Measurements from ENCODE around the gene TTC8. TPM values are rescaled to one million over a fixed set of nuclear protein-coding genes. Genes with fewer than 3 reads are reported as not detected.
"Not testable (repeated sequence)": the region's sequence is repeated elsewhere in the genome, so short reads cannot be mapped to it uniquely, and the experiment has no call there.

The TTC8 gene
- polyA plus RNA-seq, 3 donors from 2014 or later, result 1.6 to 2.8 TPM; not detected in 1

- H3K4me3 Mint-ChIP-seq; H3K27ac Mint-ChIP-seq; H3K27me3 Mint-ChIP-seq (ENCODE audit: low read depth in 3 of 3); H3K9me3 Mint-ChIP-seq; H3K36me3 Mint-ChIP-seq; H3K4me1 Mint-ChIP-seq; DNase-seq: not testable (repeated sequence)
Measured at GRCh38 chr14:88857861-88858260, 33.4 kb downstream of the TTC8 start.

DNA sequence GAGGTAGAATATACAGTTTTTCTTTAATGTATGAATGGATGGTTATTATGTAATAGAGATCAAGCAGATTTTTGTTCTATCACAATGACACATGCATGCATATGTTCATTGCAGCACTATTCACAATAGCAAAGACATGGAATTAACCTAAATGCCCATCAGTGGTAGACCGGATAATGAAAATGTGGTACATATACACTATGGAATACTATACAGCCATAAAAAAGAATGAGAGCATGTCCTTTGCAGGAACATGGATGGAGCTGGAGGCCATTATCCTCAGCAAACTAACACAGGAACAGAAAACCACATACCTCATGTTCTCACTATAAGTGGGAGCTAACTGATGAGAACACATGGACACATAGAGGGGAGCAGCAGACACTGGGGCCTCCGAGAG is 34.7 kb downstream of the TTC8 start:
- not testable (repeated sequence) for H3K27ac Mint-ChIP-seq; H3K4me3 Mint-ChIP-seq; H3K27me3 Mint-ChIP-seq (ENCODE audit: low read depth in 3 of 3); DNase-seq; H3K4me1 Mint-ChIP-seq; H3K9me3 Mint-ChIP-seq; H3K36me3 Mint-ChIP-seq

- no peak for DNase-seq
- Mint-ChIP-seq H3K36me3 (peaks cover 0 to 7% (median 5%) of the 10 kb centered on the region in 3 donors), H3K27ac (no peak overlapping the region), H3K4me1 (no peaks in the 10 kb centered on the region), H3K27me3 (ENCODE audit: low read depth in 3 of 3) (no peaks in the 10 kb centered on the region), H3K4me3 (no peak overlapping the region), H3K9me3 (no peaks in the 10 kb centered on the region)
Measured at GRCh38 chr14:88863167-88863566, 38.7 kb downstream of the TTC8 start.

DNA sequence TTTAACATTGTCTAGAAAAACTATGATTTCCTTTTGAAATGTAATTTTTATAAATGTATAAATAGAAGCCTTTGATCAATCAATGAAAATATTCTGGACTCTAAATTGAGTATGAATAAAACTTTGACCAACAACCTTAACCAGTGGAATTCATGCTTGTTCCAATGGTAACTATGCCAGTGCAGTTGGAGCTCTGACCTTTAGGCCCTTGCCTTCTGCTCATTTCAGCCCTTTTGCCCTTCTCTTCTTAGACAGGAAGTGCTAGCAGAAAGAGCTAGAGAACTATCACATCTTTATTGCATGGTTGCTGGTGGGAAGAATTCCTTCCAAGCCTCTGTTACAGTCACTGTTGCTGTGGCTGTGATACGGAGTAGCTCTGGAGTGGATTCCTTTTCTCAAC is 39.7 kb downstream of the TTC8 start:
- Mint-ChIP-seq H3K4me3 (no peak overlapping the region), H3K27ac (no peak overlapping the region), H3K27me3 (ENCODE audit: low read depth in 3 of 3) (peaks cover 0 to under 1% (median 0%) of the 10 kb centered on the region in 3 donors), H3K9me3 (no peaks in the 10 kb centered on the region), H3K4me1 (no peaks in the 10 kb centered on the region), H3K36me3 (peaks cover 0 to 5% (median 2%) of the 10 kb centered on the region in 3 donors)
- DNase-seq, result no peak

- no peaks in the 10 kb centered on the region for H3K9me3 Mint-ChIP-seq
- peaks cover 0 to 3% (median 0%) of the 10 kb centered on the region in 3 donors for H3K36me3 Mint-ChIP-seq
- H3K27ac Mint-ChIP-seq, result no peak overlapping the region
- H3K4me1 Mint-ChIP-seq, result no peaks in the 10 kb centered on the region
- no peak overlapping the region for H3K4me3 Mint-ChIP-seq
- no peak for DNase-seq
- peaks cover 0 to 2% (median 0%) of the 10 kb centered on the region in 3 donors for H3K27me3 Mint-ChIP-seq (ENCODE audit: low read depth in 3 of 3)
Measured at GRCh38 chr14:88866305-88866704, 41.9 kb downstream of the TTC8 start.

GRCh38 chr14:88868558-88869159 is 44.2 kb downstream of the TTC8 start:
- Mint-ChIP-seq H3K9me3 (peaks cover 0 to 2% (median 0%) of the 10 kb centered on the region in 6 donors), H3K4me1 (no peaks in the 10 kb centered on the region), H3K4me3 (no peak overlapping the region)

DNA sequence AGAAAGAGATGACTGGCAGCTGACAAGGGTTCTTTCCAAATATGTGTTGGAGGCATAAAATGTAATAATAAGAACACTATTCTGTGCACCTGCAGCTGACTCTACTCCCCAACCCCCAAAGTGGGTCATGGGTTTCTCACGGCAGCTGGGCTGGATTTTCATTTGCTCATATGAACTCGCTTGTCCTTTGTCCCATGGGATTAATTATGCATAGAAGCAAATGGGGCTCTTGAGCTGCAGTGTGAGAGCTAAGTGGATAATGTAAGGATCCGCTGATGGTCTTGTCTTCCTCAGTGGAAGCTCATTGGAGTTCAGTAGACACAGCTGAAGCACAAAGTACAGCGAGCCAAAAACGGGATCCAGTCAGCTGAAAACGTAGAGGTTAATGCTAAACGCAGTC is 46.3 kb downstream of the TTC8 start:
- DNase-seq, result no peak
- Mint-ChIP-seq H3K4me3 (no peak overlapping the region), H3K27me3 (ENCODE audit: low read depth in 3 of 3) (peaks cover 0 to 6% (median 1%) of the 10 kb centered on the region in 3 donors), H3K4me1 (no peaks in the 10 kb centered on the region), H3K9me3 (peaks cover 0 to 2% (median 0%) of the 10 kb centered on the region in 6 donors), H3K27ac (no peak overlapping the region), H3K36me3 (peaks cover 0 to 5% (median 0%) of the 10 kb centered on the region in 3 donors)

More at GRCh38 chr14:88868558-88869159, 44.2 kb downstream of the TTC8 start:
- peaks cover 0 to 4% (median 1%) of the 10 kb centered on the region in 3 donors for H3K27me3 Mint-ChIP-seq (ENCODE audit: low read depth in 3 of 3)
- no peak for DNase-seq
- no peak overlapping the region for H3K27ac Mint-ChIP-seq
- peaks cover 0 to 5% (median 0%) of the 10 kb centered on the region in 3 donors for H3K36me3 Mint-ChIP-seq

GRCh38 chr14:88871429-88871828 is 47.0 kb downstream of the TTC8 start:
- no peak for DNase-seq
- H3K4me3 Mint-ChIP-seq, result no peak overlapping the region
- H3K4me1 Mint-ChIP-seq, result no peaks in the 10 kb centered on the region
- peaks cover 0 to 6% (median 1%) of the 10 kb centered on the region in 3 donors for H3K27me3 Mint-ChIP-seq (ENCODE audit: low read depth in 3 of 3)
- peaks cover 0 to 5% (median 0%) of the 10 kb centered on the region in 3 donors for H3K36me3 Mint-ChIP-seq
- no peak overlapping the region for H3K27ac Mint-ChIP-seq
- H3K9me3 Mint-ChIP-seq, result peaks cover 0 to 2% (median 0%) of the 10 kb centered on the region in 6 donors

GRCh38 chr14:88872976-88873375 is 48.5 kb downstream of the TTC8 start:
- Mint-ChIP-seq H3K27ac (no peak overlapping the region), H3K4me3 (no peak overlapping the region), H3K9me3 (peaks cover 0 to 2% (median 0%) of the 10 kb centered on the region in 6 donors), H3K4me1 (no peaks in the 10 kb centered on the region), H3K27me3 (ENCODE audit: low read depth in 3 of 3) (peaks cover 0 to 6% (median 1%) of the 10 kb centered on the region in 3 donors), H3K36me3 (peaks cover 0 to 5% (median 0%) of the 10 kb centered on the region in 3 donors)
- no peak for DNase-seq

DNA sequence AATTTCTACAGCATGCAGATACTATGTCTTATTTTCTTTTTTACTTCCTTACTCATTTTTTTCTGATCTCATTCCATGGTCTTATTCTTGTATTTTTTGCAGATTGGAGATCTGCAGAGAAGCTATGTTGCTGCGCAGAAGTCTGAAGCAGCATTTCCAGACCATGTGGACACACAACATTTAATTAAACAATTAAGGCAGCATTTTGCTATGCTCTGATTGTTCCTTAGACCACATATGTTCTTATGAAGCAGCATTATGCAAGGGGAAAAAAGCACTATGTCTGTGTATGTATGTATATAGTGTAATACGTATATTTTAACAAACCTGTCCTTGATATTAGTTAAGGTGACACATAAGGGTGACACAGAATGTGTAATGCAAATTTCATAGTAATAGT is 52.7 kb downstream of the TTC8 start:
- H3K27ac Mint-ChIP-seq, result no peak overlapping the region
- peaks cover 3 to 14% (median 8%) of the 10 kb centered on the region in 6 donors for H3K9me3 Mint-ChIP-seq

DNA sequence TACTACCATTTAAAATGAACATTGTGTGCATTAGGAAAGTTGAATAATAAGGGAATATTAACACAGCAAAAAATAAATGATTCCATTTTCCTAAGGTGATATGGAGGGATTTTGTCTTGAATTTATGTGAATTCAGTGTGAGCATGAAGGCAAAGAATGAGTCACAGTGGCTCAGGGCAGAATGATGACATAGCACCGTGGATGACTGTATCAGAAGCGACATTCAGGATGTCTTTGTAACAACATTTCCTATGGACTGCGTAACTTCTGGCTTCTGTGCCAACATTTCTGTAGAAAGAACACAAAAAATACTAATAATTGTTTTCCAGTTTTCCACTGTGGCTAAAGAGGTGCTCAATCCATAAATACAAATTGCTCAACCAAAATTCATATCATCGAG is 54.6 kb downstream of the TTC8 start:
- Mint-ChIP-seq H3K27ac (no peak overlapping the region), H3K36me3 (peaks cover 14 to 24% (median 18%) of the 10 kb centered on the region in 3 donors)

More for the DNA sequence above, 52.7 kb downstream of the TTC8 start:
- no peak for DNase-seq
- no peaks in the 10 kb centered on the region for H3K4me1 Mint-ChIP-seq
- H3K27me3 Mint-ChIP-seq (ENCODE audit: low read depth in 3 of 3), result peaks cover 0 to 2% (median 1%) of the 10 kb centered on the region in 3 donors
- no peak overlapping the region for H3K4me3 Mint-ChIP-seq
- H3K36me3 Mint-ChIP-seq, result peaks cover 10 to 16% (median 15%) of the 10 kb centered on the region in 3 donors

DNA sequence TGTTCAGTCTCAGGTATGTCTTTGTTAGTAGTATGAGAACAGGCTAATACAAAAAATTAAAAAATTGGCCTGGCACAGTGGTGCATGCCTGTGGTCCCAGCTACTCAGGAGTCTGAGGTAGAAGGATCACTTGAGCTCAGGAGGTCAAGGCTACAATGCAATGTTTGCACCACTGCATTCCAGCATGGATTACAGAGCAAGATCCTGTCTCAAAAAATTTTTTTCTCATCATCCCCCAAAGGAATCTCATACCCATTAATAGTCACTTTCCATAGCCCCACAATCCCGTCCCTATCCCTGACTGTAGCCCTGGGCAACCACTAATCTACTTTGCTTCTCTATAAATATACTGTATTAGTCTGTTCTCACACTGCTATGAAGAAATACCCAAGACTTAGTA is 57.8 kb downstream of the TTC8 start:
- Mint-ChIP-seq H3K9me3 (peaks cover 8 to 24% (median 16%) of the 10 kb centered on the region in 6 donors), H3K36me3 (peaks cover 14 to 24% (median 18%) of the 10 kb centered on the region in 3 donors), H3K4me1 (no peaks in the 10 kb centered on the region), H3K27ac (no peak overlapping the region), H3K27me3 (ENCODE audit: low read depth in 3 of 3) (peaks cover 6 to 14% (median 6%) of the 10 kb centered on the region in 3 donors), H3K4me3 (no peak overlapping the region)
- no peak for DNase-seq

More for the DNA sequence above, 54.6 kb downstream of the TTC8 start:
- Mint-ChIP-seq H3K4me3 (no peak overlapping the region), H3K27me3 (ENCODE audit: low read depth in 3 of 3) (peaks cover 2 to 5% (median 2%) of the 10 kb centered on the region in 3 donors), H3K4me1 (no peaks in the 10 kb centered on the region), H3K9me3 (peaks cover 8 to 24% (median 16%) of the 10 kb centered on the region in 6 donors)
- no peak for DNase-seq

DNA sequence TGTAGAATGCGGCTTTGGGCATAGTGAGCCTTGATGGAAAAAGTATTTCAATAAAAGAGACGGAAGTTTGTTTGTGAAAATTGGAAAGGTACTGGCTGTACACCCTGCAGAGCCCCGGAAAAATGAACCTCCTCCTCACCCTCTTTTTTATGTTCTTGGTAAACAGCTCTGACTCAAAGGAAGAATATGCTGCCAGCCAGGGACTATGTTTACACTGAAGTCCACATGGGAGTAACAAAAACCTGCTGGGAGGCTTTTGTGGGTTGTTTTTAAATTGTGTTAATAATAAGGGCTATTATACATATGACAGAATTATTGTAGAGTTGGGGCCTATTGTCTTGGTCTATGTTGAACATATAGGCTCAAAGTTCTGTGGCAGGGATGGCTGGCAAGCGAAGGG is 70.7 kb downstream of the TTC8 start:
- no peaks in the 10 kb centered on the region for H3K36me3 Mint-ChIP-seq
- peaks cover 2 to 11% (median 3%) of the 10 kb centered on the region in 3 donors for H3K27me3 Mint-ChIP-seq (ENCODE audit: low read depth in 3 of 3)
- H3K9me3 Mint-ChIP-seq, result peaks cover 0 to 3% (median 0%) of the 10 kb centered on the region in 6 donors
- H3K27ac Mint-ChIP-seq, result no peak overlapping the region
- H3K4me1 Mint-ChIP-seq, result no peaks in the 10 kb centered on the region
- no peak for DNase-seq
- H3K4me3 Mint-ChIP-seq, result no peak overlapping the region

DNA sequence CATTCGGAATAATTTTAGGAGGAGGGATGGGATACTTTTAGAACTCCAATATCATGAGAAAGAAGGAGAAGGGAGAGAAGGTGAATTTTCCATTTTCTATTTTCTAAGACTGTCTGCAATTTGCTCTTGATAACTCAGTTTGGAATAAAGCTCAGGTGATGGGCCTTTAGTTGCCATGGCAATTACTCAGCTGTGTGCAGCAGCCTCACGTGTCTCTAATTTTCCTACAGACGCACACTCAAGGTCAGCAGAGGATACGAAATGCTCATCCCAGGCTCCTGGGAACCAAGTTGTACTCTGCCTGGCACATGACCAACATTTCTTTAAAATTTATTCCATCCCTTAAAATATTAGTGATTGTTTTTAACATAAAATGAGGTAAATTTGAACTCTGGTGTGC is 76.7 kb downstream of the TTC8 start:
- Mint-ChIP-seq H3K4me3 (no peak overlapping the region), H3K27ac (no peak overlapping the region), H3K9me3 (peaks cover 0 to 5% (median 0%) of the 10 kb centered on the region in 6 donors), H3K36me3 (no peaks in the 10 kb centered on the region), H3K27me3 (ENCODE audit: low read depth in 3 of 3) (peaks cover 3 to 9% (median 6%) of the 10 kb centered on the region in 3 donors), H3K4me1 (no peaks in the 10 kb centered on the region)
- DNase-seq, result no peak

DNA sequence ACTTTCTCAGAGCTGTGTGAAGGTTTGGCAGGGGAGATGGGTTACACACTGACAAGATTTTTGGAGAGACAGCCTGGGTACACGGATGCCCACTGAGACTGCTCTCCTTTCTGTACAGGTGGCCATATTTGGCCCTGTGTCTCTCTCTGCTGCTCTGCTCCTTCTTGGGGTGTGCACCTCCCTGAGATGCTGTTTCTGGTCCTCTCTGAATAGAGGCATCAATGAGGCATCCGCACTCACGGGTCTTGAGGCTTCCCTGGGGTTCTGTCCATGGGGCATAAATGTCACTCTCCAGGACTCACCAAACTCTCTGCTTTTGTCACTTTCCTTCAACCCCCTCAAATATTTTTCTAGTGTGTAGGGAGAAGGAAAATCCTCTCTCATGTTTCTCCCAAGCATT is 77.5 kb downstream of the TTC8 start:
- Mint-ChIP-seq H3K4me3 (no peak overlapping the region), H3K9me3 (peaks cover 0 to 5% (median 0%) of the 10 kb centered on the region in 6 donors), H3K4me1 (no peaks in the 10 kb centered on the region), H3K36me3 (no peaks in the 10 kb centered on the region), H3K27ac (no peak overlapping the region), H3K27me3 (ENCODE audit: low read depth in 3 of 3) (peaks cover 3 to 9% (median 8%) of the 10 kb centered on the region in 3 donors)
- DNase-seq, result no peak

All from immature natural killer cell (primary cell).